ENCODE results near the gene CHST8.

Gene CHST8

DNA sequence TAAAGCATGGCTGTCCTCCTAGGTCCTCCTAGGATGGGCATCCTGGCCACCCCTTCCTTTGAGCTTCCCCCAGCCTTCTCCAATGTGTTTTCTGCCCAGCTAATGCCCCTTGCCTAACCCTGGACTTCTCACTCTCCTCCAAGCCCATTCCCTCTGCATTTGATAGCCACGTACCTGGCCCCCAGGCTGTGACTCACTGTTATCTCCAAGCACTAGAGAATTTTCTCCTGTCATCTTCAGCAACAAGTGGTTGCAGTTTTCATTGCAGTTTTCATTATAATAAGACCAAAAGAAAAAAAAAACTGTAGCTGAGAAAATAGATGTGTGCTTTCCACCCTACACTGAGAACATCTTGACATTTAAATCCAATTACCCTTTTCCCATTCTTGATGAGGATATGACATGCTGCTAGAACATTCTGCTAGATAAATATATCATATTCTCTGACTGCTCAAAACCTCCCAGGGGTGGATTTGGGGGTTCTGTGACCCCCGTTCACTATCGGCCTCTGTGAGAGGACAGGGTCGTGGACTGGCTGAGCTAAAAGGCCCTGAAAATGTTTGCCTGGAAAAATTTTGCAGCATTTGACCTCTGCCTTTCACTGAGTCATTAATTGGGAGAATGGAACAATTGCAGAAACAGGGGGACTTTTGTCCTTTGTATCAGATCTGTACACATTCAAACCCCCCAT, 116.1 kb downstream of the CHST8 start:
- TF ChIP-seq USF1 (IDR thresholded peaks at IDR 0.05) = no peak
- TF ChIP-seq YY1 (IDR thresholded peaks at IDR 0.05; ENCODE audit: low read depth) = no peak
- TF ChIP-seq TCF12 (IDR thresholded peaks at IDR 0.05; ENCODE audit: low read depth) = no peak
- no peak for TF ChIP-seq CEBPB (IDR thresholded peaks at IDR 0.05)
- TF ChIP-seq TAF1 (IDR thresholded peaks at IDR 0.05; ENCODE audit: low read depth) = no peak
- no peak for TF ChIP-seq ZBTB7A (IDR thresholded peaks at IDR 0.05; ENCODE audit: low read depth)
- TF ChIP-seq EP300 (IDR thresholded peaks at IDR 0.05; ENCODE audit: borderline replicate concordance) = no peak
- no peak for TF ChIP-seq FOXM1 (IDR thresholded peaks at IDR 0.05; ENCODE audit: borderline replicate concordance, low read depth)
- TF ChIP-seq CREB1 (IDR thresholded peaks at IDR 0.05; ENCODE audit: low read depth) = no peak
- no peak for TF ChIP-seq REST (IDR thresholded peaks at IDR 0.05; ENCODE audit: low read depth)
- no peak for TF ChIP-seq RAD21 (IDR thresholded peaks at IDR 0.05; ENCODE audit: low read depth)
- no peak for TF ChIP-seq TEAD4 (IDR thresholded peaks at IDR 0.05)
- no peak for TF ChIP-seq EGR1 (IDR thresholded peaks at IDR 0.05)

GRCh38 chr19:33740811-33741396, 119.2 kb downstream of the CHST8 start:
- TF ChIP-seq RAD21 (IDR thresholded peaks at IDR 0.05; ENCODE audit: low read depth) (no peak), EGR1 (IDR thresholded peaks at IDR 0.05) (no peak), USF1 (IDR thresholded peaks at IDR 0.05) (no peak), EP300 (IDR thresholded peaks at IDR 0.05; ENCODE audit: borderline replicate concordance) (no peak), REST (IDR thresholded peaks at IDR 0.05; ENCODE audit: low read depth) (peak; percentile 93), ZBTB7A (IDR thresholded peaks at IDR 0.05; ENCODE audit: low read depth) (no peak)

DNA sequence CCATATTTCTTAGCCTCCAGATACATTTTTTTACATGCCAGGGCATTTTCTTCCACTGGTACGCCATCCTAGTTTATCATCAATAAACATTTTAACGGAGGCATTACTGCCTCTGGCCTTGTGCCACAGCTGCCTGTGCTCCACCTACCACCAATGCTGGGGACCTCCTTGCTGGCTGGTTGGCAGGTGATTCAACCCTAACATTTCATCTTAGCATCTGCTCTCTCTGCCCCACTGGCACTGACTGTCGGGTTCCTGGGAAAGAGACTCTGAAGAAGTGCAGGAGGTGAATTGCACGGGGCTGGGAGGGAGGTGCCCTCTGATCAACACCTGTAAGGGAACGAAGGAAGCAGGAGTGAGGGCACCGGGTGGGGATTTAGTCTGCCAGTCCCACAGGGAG, 123.5 kb downstream of the CHST8 start:
- TF ChIP-seq ZBTB7A (IDR thresholded peaks at IDR 0.05; ENCODE audit: low read depth) (no peak), TCF12 (IDR thresholded peaks at IDR 0.05; ENCODE audit: low read depth) (no peak), RAD21 (IDR thresholded peaks at IDR 0.05; ENCODE audit: low read depth) (no peak), CREB1 (IDR thresholded peaks at IDR 0.05; ENCODE audit: low read depth) (no peak), USF1 (IDR thresholded peaks at IDR 0.05) (no peak), FOXM1 (IDR thresholded peaks at IDR 0.05; ENCODE audit: borderline replicate concordance, low read depth) (no peak), EP300 (IDR thresholded peaks at IDR 0.05; ENCODE audit: borderline replicate concordance) (no peak)

DNA sequence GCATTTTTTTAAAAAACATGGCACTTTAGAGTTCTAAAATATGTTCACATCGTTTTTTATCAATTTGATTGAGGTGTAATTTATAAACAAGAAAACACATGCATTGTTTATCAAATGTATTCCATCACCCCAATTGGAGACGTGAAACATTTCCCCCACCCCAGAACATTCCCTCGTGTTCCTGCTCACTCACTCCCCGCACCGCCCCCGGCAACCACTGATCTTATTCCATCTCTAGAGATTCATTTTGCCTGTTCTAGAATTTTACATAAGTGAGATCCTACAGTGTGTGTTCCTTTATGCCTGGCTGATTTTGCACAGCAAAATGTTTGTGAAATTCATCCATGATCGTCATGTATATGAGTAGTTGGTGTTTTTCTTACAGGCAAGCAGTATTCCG, 124.4 kb downstream of the CHST8 start:
- TF ChIP-seq CEBPB (IDR thresholded peaks at IDR 0.05) (no peak), TAF1 (IDR thresholded peaks at IDR 0.05; ENCODE audit: low read depth) (no peak), RAD21 (IDR thresholded peaks at IDR 0.05; ENCODE audit: low read depth) (no peak), EGR1 (IDR thresholded peaks at IDR 0.05) (no peak), USF1 (IDR thresholded peaks at IDR 0.05) (no peak), CREB1 (IDR thresholded peaks at IDR 0.05; ENCODE audit: low read depth) (no peak), ZBTB7A (IDR thresholded peaks at IDR 0.05; ENCODE audit: low read depth) (no peak), MAX (IDR thresholded peaks at IDR 0.05) (no peak), YY1 (IDR thresholded peaks at IDR 0.05; ENCODE audit: low read depth) (no peak), FOXM1 (IDR thresholded peaks at IDR 0.05; ENCODE audit: borderline replicate concordance, low read depth) (no peak), NFIC (IDR thresholded peaks at IDR 0.05) (no peak), TCF12 (IDR thresholded peaks at IDR 0.05; ENCODE audit: low read depth) (no peak), REST (IDR thresholded peaks at IDR 0.05; ENCODE audit: low read depth) (no peak), EP300 (IDR thresholded peaks at IDR 0.05; ENCODE audit: borderline replicate concordance) (no peak), TEAD4 (IDR thresholded peaks at IDR 0.05) (no peak)
